GM13976 (cell line): ENCODE data around the gene ATXN1.

Source experiments
- DNase-seq: peaks from one replicate; pipeline ENCODE4 v3.0.0; 2012; ENCODE audit warnings: low spot score
- CTCF ChIP-seq: IDR thresholded peaks from 2 replicates; pipeline ENCODE4 v1.5.1; 2012; ENCODE audit warnings: borderline replicate concordance, mild to moderate bottlenecking; ENCODE audit not compliant: insufficient read depth; ENCODE audit errors: extremely low read depth, missing control alignments, control extremely low read depth
- in situ Hi-C: fragments of 300-500 bp; cut with MboI; formaldehyde crosslinking; loops from one replicate; pipeline ENCODE4 v1.12.0; 2022; ENCODE audit warnings: low sequenced_read_pairs, mixed read lengths, inconsistent platforms; ENCODE audit not compliant: unreplicated experiment

Gene ATXN1

GRCh38 chr6:16539086-16539931 is 222.0 kb downstream of the ATXN1 start:
- TF ChIP-seq CTCF: no peak
- DNase-seq: no peak
- in situ Hi-C loops: no loop called here

GRCh38 chr6:16535564-16535963 is 225.7 kb downstream of the ATXN1 start:
- no peak for DNase-seq
- TF ChIP-seq CTCF: no peak
- in situ Hi-C loops: no loop called here

- no peak for TF ChIP-seq CTCF
- no peak for DNase-seq
- in situ Hi-C loops: no loop called here
Measured at GRCh38 chr6:16533721-16534136, 227.5 kb downstream of the ATXN1 start.

- no peak for DNase-seq
- in situ Hi-C loops: no loop called here
- no peak for TF ChIP-seq CTCF
Measured at GRCh38 chr6:16533210-16533609, 228.1 kb downstream of the ATXN1 start.

- no peak for TF ChIP-seq CTCF
- in situ Hi-C loops: no loop called here
- DNase-seq: no peak
Measured at GRCh38 chr6:16527691-16528090, 233.6 kb downstream of the ATXN1 start.

GRCh38 chr6:16524380-16524707 is 236.9 kb downstream of the ATXN1 start:
- TF ChIP-seq CTCF: no peak
- DNase-seq: no peak
- in situ Hi-C loops: loop anchor here (25.0 kb wide), 2 partner anchors 238 to 438 kb away; partner anchors contain the start of gene ATXN1
